ENCODE results near the gene PRSS56.
"Not testable (repeated sequence)": the region's sequence is repeated elsewhere in the genome, so short reads cannot be mapped to it uniquely, and the experiment has no call there.

Gene PRSS56

GRCh38 chr2:232542715-232543467 is 22.7 kb downstream of the PRSS56 start:
- FAIRE-seq, result no peak

GRCh38 chr2:232543491-232543890 is 23.3 kb downstream of the PRSS56 start:
- no peak for FAIRE-seq

- FAIRE-seq, result no peak
These were observed 23.9 kb downstream of the PRSS56 start for GRCh38 chr2:232543928-232544631.

- no peak for FAIRE-seq
These were observed 24.5 kb downstream of the PRSS56 start for GRCh38 chr2:232544674-232545073.

GRCh38 chr2:232545511-232546375 is 25.6 kb downstream of the PRSS56 start:
- FAIRE-seq, result no peak

- FAIRE-seq, result no peak
These were observed 27.8 kb downstream of the PRSS56 start for GRCh38 chr2:232547991-232548390.

- no peak for FAIRE-seq
These were observed 29.6 kb downstream of the PRSS56 start for GRCh38 chr2:232549655-232550353.

- FAIRE-seq, result no peak
These were observed 30.4 kb downstream of the PRSS56 start, which contains the start of the genes EIF4E2 and TIGD1 for GRCh38 chr2:232550354-232551249. Gene EIF4E2, plus strand, starts transcription at chr2:232550689. Its CDS starts 36 bp downstream, at chr2:232550725. Gene TIGD1, minus strand, starts transcription at chr2:232550557. Its CDS starts 675 bp downstream, at chr2:232549882.

GRCh38 chr2:232551250-232551638 is 31.1 kb downstream of the PRSS56 start:
- FAIRE-seq, result no peak

- no peak for FAIRE-seq
These were observed 31.6 kb downstream of the PRSS56 start for GRCh38 chr2:232551776-232552175.

- no peak for FAIRE-seq
These were observed 36.2 kb downstream of the PRSS56 start for GRCh38 chr2:232556426-232556825.

GRCh38 chr2:232562515-232563151 is 42.4 kb downstream of the PRSS56 start:
- no peak for FAIRE-seq

GRCh38 chr2:232563580-232563979 is 43.4 kb downstream of the PRSS56 start:
- no peak for FAIRE-seq

GRCh38 chr2:232567721-232568120 is 47.5 kb downstream of the PRSS56 start:
- no peak for FAIRE-seq

GRCh38 chr2:232568161-232568560 is 48.0 kb downstream of the PRSS56 start:
- no peak for FAIRE-seq

- FAIRE-seq, result no peak
These were observed 49.4 kb downstream of the PRSS56 start for GRCh38 chr2:232569541-232569940.

GRCh38 chr2:232570481-232570880 is 50.3 kb downstream of the PRSS56 start:
- FAIRE-seq, result not testable (repeated sequence)

GRCh38 chr2:232571026-232571474 is 50.9 kb downstream of the PRSS56 start:
- no peak for FAIRE-seq

GRCh38 chr2:232573042-232573441 is 52.9 kb downstream of the PRSS56 start:
- FAIRE-seq, result no peak

GRCh38 chr2:232573771-232574435 is 53.7 kb downstream of the PRSS56 start:
- no peak for FAIRE-seq

Measured in G401.6 (cell line).